ENCODE data around the gene ERV3-1.
"Not testable (repeated sequence)": the region's sequence is repeated elsewhere in the genome, so short reads cannot be mapped to it uniquely, and the experiment has no call there.

The ERV3-1 gene

GRCh38 chr7:64946772-64947171 lies 59.7 kb downstream of the ERV3-1 start:
- Histone ChIP-seq H3K27ac (peak overlapping the region in 10 of 21 experiments; percentile 4 to 83 (median 64)), H3K4me3 (peak overlapping the region in 3 of 7 experiments; percentile 15 to 45 (median 37))

- H3K27ac ChIP-seq: peak overlapping the region in 1 of 21 experiments; percentile 9
Measured at GRCh38 chr7:64945503-64946175, 60.8 kb downstream of the ERV3-1 start.

GRCh38 chr7:64944667-64945502 lies 61.6 kb downstream of the ERV3-1 start:
- not testable (repeated sequence) for H3K4me3 ChIP-seq
- peak overlapping the region in 1 of 21 experiments; percentile 9 for H3K27ac ChIP-seq

More at GRCh38 chr7:64945503-64946175, 60.8 kb downstream of the ERV3-1 start:
- no peak overlapping the region for H3K4me3 ChIP-seq

All from skin epidermis (tissue), 12 donors.